Measurements from ENCODE around the gene DEK.

Gene DEK

DNA sequence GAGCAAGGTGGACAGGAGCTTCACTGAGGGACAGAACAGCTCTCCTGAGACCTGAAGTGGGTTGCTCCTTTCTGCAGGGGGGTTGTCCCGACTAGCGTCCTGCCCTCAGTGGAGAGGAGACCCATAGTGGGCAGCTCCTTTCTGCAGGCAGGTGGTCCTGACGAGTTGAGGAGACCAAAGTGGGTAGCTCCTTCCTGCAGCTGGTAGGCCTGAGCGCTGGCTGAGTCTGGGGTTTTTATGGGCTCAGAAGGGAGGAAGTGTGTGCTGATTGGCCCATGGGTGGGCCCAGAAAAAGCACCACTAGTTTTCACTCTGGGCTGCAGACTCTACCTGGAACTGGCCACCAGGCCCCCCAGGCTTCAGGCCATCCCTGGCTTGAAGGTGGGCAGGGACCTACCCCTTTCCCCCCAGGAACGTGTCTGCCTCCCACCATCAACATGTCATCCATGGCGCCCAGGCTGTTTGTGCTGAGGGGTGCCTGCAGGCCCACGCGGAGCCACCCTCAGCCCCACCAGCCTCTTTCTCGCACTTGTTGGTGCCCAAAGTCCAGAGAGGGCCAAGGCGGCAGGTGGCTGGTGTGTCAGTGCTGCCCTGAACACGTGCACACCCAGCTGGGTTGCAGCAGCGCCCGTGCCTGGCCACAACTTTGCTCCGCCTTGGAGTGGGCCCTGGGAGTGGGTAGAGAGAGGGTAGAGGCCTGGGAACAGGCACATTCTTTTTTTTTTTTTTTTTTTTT lies 1.6 kb upstream of the DEK start:
- no peak for DNase-seq

DNA sequence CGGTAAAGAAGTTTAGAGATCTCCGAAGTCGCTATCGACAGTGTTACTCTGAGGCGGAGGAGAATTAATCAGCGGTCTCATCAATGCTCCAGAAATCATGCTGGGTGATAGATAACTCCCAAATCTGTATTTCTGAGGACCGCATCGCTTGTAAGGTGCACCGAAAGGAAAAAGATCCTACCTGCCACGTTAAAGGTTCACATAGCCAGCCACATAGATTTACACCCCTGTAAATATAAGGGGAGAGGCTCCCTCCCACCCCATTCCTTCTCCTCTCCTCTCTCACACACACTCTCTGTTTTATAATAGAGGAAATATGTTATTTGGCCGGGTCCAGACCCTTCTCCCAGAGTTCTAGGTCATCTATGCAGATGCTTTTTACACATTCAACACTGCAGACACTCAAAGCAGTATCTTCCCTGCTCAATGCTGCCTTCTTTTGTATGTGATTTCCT lies 620 bp upstream of the DEK start:
- DNase-seq: no peak

DNA sequence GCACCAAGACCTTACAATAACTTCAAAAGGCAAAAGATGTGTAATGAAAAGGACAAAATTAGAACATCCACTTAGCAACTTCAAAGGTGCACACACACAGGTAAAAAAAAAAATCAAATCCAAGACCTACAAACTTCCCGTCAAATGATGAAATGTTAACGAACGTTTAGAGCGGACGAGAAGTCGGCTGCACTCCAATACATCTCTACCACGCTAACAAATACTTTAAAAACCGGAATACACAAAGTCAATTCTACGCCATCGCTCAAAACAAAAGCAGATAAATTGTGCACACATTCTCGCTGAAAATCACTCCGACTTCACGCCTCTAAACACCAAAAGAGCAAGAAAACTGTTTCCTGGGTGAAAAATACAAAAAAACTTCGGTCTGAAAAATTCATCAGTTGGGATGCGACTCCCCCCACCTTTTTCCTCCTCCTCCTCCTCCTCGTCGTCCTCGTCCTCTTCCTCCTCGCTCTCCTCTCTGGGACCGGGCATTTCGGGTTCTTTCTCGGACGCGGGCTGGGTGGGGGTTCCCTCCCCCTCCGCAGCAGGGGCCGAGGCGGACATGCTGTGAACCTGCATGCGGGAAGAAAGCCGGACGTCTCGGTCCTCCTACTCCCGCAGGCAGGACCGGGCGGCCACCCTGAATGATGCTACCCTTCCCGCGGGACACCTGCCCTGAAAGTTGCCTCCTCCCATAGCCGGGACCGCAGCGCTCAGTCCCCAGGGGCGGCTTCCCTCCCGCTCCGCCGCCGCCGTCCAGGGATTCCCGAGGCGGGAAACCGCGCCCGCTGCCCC lies 712 bp downstream of the DEK start:
- DNase-seq: no peak

DNA sequence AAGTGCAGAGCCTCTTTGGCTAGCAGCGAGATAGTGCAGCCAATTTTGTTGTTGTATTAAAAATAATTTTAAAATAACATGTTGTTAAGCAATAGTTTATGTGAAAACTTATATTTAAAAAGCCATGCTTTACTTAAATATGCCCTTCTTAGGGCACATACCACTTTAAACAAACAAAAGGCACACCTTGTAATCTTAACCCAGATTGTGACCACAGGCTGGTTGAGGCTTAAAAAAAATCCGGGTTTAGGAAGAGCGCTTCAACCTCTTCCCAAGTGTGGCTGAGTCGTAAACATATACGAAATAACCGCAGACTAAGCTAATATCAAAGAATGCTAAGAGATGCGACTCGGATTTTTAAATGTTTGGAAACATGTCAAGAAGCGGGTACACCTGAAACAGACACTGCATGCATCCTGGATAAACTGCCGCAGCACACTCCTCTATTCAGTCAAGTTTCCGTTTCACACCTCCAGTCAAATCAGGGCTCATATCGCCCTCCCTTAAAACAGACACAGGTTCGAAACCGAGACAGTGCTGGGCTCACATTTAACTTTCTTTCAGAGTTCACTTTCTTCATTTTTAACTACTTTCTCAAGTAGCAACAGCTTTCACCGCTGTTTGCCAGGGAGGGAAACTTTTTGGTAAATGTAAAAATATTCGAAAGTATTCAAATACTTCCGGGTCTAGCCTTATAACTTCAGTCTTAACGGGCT lies 1.5 kb downstream of the DEK start:
- DNase-seq: no peak

DNA sequence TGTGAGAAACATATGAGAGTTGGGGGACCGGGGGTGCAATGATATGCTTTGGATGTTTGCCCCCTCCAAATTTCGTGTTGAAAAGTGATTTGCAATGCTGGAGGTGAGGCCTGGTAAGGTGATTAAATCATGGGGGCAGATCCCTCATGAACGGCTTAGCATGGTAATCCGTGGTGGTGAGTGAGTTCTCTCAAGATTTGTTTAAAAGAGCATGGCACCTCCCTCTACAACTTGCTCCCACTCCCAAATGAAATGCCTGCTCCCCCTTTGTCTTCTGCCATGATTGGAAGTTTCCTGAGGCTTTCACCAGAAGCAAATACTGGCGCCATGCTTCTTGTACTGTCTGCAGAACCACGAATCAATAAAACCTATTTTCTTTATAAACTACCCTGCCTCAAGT lies 2.5 kb downstream of the DEK start:
- no peak for DNase-seq

DNA sequence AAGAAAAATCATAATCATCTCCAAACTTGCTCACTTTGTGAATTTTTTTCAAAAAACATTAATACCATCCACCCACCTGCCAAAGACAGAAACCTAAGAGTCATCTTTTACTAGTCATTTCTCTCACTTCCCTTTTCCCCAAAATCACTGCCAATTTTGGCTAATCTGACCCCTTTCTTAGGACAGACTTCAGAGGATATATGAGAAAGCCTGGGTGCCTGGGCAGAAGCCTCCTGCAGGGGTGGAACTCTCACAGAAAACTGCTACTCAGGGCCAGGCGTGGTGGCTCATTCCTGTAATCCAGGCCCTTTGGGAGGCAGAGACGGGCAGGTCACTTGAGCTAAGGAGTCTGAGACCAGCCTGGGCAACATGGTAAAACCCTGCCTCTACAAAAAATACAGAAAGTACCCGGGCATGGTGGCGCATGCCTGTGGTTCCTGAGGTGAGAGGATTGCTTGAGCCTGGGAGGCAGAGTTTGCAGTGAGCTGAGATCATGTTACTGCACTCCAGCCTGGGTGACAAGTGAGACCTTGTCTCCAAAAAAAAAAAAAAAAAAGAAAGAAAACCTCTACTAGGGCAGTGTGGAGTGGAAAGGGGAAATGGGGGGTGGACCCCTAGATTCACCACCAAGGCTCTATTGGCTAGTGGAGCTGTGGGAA lies 3.8 kb downstream of the DEK start:
- no peak for DNase-seq

DNA sequence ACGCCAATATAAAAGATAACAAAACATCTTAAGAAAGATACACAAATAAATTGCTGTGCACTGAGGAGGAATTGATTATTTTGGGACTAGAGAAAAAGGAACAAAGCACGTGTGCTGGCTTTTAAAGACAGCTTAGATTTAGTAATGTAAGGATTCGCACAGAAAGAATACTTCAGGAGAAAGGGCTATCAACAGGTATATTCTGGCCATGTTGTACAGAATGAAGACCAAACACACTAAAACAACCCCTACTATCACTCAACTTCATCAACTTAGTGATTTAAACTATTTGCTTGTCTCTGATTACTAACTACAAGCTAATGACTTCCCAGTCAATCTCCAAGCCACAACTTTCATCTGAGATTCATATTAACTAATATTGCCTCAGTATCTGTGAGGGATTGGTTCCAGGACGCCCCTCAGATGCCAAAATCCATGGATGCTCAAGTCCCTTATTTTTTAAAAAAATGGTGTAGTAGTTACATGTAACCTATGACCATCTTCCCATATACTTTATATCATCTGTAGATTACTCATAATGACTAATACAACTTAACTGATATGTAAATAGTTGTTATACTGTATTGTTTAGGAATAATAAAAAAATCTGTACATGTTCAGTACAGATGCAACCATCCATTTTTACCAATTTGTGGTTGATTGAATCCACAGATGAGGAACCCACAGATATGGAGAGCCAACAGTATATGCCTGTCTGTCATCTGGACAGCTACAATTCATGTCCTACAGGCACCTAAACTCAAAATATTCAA lies 4.5 kb downstream of the DEK start:
- DNase-seq: no peak

DNA sequence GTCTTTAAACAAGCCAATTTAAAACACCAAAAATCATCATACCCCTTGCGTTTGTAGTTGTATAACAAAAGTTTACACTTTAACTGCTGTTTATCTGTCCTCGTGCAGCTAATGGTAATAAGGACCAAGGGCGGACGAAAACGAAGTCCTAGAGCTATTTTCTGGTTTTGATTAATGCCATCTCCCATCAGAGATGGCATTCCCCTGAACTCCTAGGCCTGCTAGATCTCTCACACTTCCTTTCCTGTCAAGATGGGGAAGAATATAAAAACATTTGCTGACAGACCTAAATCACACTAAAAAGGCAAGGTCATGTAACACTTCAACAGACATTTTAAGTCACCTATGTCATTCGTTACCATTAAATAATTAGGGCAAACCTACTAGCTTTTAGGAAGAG lies 9.5 kb downstream of the DEK start:
- no peak for DNase-seq

DNA sequence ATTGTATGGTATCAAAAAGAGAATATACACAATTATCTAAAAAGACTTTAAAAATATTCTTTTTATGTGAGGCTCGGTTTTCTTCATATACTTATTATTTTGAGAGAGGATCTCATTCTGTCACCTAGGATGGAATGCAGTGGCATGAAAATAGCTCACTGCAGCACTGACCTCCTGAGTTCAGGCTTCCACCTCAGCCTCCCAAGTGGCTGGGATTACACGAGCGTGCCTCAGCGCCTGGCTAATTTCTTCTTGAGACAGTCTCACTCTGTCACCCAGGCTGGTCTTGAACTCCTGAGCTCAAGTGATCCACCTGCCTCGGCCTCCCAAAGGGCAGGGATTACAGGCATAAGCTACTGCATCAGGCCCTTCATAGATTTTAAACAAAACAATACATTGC lies 10.7 kb downstream of the DEK start:
- DNase-seq: no peak

DNA sequence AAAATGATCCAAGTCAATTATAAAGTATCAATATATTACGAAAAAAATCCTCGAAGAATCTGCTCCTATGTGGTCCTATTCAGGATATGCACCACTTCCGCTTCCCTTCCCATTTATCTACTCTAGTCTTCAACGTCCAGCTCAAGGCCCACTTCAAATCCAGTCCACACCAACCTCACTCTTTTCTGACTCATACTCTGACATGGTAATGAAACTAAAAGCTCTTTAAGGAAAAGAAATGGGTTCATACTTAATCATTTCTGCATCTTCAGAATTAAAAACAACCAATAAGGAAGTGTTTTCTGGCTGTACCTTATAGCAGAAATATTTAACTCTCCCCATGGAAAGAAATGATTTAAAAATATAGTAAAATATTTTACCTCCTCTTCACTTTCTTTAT lies 15.1 kb downstream of the DEK start:
- DNase-seq: no peak

DNA sequence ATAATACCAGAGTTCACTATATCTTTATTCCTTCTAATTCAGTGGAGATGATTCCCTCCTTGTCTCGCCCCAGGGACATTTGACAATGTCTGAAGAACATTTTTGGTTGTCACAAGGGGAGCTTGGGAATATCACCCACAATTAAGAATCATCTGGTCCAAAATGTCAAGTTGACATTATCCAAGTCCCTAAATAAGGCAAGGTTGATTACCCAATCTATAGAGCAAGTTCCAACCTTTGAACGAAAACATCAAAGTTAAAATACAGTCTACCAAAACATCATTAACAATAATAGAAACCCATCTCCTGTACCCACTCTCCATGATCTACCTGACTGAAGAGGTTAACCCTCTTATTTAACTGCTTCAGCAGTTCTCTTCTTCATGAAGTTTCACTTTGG lies 15.6 kb downstream of the DEK start:
- no peak for DNase-seq

DNA sequence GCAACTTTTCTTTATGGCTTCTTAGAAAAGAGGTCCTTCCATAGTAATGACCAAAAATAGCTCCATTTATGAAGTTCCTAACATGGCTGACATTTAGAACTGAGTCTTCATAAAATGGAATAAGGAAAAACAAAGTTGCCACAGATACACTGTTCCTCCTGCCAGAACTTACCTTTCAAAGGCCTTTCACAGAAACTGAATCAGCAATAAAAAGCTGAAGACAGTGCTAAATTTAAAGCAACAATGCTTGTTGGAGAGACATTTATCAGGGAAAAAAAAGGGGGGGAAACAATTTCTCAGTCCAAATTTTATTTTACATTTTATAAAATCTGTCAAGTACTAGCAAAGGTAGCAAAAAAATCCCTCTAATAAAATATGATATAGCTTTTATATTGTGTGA lies 17.3 kb downstream of the DEK start:
- no peak for DNase-seq

DNA sequence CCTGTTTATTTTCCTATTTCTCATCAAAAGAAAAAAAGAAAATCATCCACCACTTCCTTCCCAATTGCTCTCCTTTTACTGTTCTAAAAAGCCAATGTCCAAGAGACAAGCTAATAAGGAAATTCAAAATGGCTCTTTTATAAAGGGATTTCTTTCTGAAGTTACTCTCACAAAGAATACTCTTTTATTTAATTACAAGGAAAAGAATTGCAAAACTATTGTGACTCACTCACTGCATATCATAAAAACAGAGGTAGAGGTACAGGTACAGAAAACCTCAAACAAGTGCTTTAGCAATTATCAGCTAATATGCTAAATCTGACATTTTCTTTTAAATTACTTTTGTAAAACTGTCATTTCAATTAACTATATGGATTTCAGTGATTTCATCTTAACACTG lies 18.1 kb downstream of the DEK start:
- DNase-seq: no peak

DNA sequence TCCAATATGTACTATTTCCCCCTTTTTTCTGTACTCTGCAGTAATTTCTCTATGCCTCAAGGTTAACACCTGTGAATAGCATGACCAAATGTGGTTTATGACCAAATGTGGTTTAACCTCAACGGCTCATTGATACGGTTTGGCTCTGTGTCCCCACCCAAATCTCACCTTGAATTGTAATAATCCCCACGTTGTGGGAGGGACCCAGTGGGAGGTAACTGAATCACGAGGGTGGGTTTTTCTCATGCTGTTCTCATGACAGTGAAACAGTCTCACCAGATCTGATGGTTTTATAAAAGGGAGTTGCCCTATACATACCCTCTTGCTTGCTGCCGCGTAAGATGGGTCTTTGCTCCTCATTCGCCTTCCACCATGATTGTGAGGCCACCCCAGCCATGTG lies 18.7 kb downstream of the DEK start:
- no peak for DNase-seq

DNA sequence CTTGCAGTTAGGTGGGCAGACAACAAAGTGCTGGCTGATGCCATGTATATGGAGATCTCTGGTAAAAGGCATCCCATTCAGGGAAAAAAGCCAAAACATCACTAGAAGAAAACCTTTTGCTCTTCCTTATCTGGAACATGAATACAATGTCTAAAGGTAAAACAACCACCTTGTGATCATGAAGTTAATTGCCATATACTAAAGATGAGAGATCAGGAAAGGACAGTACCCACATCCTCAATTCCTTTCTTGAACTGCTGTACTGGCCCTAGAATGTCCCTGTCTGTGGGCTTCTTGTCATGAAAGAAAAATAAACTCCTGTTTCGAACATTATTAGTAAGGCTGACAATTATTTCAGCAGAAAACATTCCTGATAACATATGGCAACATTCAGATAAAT lies 19.3 kb downstream of the DEK start:
- no peak for DNase-seq

DNA sequence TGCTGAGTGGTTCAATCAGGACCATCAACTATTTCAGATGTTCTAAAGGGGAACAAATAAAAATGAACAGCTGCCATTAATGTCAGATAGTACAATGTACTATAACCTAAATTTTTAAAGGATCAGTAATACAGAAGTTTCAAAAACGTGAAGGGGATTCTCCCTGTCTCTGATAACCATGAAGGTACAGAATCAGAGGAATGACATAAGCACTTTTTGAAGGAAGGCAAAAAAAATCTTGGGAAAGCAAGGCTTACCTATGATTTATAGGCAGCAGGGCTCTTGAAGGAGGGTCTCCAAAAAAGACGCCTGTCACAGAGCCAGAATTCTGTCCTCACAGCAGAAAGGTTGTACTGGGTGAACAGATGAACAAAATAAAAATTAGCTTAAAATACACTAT lies 20.1 kb downstream of the DEK start:
- no peak for DNase-seq

DNA sequence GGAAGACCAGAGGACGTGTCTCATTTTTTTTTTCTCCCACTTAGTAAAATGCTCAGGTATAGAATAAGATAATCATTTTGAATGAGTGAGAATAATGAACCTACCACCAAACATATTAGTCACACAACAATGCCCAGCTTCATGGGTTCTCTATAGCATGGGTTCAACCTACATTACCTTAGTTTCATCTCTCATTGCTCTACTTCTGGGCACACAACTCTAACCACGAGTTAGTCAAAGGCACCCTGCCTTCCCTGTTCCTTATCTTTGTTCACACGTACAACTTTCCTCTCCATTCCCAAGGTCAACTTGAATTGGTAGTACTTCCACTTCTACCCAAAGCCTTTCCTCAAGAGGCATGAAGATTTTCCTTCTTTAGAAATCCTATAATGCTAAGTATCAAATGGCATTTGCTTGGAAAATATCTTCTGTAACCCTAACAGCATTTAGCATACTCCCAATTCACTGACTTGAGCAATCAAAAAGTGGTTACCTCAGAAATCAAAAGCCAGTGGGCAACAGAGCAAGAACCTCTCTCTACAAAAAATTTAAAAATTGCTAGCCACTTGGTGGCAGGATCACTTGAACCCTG lies 20.9 kb downstream of the DEK start:
- DNase-seq: no peak

DNA sequence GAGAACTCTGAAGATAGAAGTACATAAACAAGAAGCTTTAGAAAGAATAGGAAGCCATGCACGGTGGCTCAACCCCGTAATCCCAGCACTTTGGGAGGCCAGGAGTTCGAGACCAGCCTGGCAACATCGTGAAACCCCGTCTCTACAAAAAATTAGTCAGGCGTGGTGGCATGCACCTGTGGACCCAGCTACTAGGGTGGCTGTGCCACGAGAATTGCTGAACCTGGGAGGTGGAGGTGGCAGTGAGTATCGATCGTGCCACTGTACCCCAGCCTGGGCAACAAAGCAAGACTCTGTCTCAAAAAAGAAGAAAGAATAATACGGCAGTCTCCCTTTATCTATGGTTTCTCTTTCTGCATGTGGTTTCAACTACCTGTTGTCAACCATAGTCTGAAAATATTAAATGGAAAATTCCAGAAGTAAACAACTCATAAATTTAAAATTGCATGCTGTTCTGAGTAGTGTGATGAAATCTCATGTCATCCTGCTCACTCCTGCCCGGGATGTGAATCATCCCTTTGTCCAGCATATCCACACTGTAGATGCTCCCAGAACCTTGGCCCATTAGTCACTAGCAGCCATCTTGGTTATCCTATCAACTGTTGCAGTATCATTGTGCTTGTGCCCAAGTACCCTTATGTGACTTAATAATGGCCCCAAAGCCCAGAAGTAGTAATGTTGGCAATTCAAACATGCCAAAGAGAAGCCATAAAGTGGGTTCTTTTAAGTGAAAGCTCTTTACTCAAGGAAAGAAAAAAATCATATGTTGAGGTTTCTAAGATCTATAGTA lies 22.1 kb downstream of the DEK start:
- no peak for DNase-seq

DNA sequence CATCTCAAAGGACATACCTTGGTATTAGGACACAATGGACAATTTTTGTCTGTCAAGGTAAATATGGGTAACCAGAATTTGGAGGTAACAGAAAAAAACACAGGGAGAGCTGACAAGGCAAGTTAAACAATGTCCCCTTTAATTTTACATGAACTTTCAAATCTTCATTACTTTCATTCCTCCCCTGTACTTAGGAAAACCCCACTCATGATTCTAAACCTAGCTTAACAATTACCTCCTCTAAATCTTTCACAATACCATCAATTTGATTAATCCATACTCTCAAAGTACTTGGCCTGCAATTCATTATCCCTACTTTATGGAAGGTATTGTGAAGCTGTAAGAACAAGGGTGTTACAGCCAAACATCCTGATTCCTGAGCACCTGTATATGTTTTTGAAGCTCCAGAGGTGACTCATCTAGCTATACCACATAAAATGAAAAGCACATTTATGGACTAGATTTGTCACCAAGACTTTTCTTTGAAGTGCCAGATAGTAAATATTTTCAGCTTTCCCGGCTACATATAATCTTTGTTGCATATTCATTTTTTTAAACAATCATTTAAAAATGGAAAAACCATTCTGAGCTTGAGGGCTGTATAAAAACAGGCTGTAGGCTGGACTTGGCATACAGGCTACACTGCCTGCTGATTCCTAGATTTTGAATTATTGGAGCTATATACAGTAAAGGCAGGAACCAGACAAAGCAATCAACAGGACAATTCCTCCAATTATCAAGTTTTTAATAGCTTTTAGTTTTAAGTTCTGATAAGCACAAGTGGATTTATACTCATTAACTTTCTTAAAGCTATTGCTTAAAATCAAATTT lies 22.9 kb downstream of the DEK start:
- no peak for DNase-seq

DNA sequence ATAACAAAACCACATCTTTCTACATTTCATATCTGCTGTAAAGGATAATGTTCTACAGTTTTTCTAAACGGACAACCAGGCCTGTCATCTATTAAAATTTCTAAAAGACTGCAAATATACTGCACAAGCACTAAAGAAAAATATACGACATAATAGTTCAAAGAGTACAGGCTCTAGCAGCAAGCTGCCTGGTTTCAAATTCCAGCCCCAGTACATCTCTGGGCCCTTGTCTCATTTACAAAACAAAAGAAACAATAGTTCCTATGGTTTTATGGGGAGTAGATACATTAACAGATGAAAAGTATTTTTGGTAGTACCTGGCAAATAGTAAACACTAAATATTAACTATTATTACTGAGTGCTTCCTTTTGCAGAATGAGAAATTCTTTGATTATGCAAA lies 24.1 kb downstream of the DEK start:
- no peak for DNase-seq

All from NCI-H1048 (cell line).